Measurements from ENCODE around the gene CYP1A2.
A peak's percentile ranks its signal among the peaks of the same experiment; 100 is the strongest.
"Not testable (repeated sequence)": the region's sequence is repeated elsewhere in the genome, so short reads cannot be mapped to it uniquely, and the experiment has no call there.

Gene CYP1A2

GRCh38 chr15:74748322-74748946, at the start of gene CYP1A2:
Gene CYP1A2 (plus strand): TSS chr15:74748845. CDS start chr15:74749739, 894 bp downstream.
- no peak for DNase-seq (ENCODE audit: low read depth)

- DNase-seq (ENCODE audit: low read depth): peak; percentile 7
Observed at GRCh38 chr15:74709011-74709410, 39.6 kb upstream of the CYP1A2 start.

- no peak for DNase-seq (ENCODE audit: low read depth)
Observed at GRCh38 chr15:74709892-74710291, 38.8 kb upstream of the CYP1A2 start.

- no peak for DNase-seq (ENCODE audit: low read depth)
Observed at GRCh38 chr15:74710319-74711094, 38.1 kb upstream of the CYP1A2 start.

GRCh38 chr15:74712311-74712710, 36.3 kb upstream of the CYP1A2 start:
- no peak for DNase-seq (ENCODE audit: low read depth)

GRCh38 chr15:74716651-74717050, 32.0 kb upstream of the CYP1A2 start:
- DNase-seq (ENCODE audit: low read depth): no peak

- no peak for DNase-seq (ENCODE audit: low read depth)
Observed at GRCh38 chr15:74722591-74722990, 26.1 kb upstream of the CYP1A2 start.

- DNase-seq (ENCODE audit: low read depth): no peak
Observed at GRCh38 chr15:74723187-74723586, 25.5 kb upstream of the CYP1A2 start.

GRCh38 chr15:74723754-74724334, 24.8 kb upstream of the CYP1A2 start:
- DNase-seq (ENCODE audit: low read depth): peak; percentile 22

- DNase-seq (ENCODE audit: low read depth): no peak
Observed at GRCh38 chr15:74724570-74725224, 23.9 kb upstream of the CYP1A2 start.

- DNase-seq (ENCODE audit: low read depth): no peak
Observed at GRCh38 chr15:74725225-74725774, 23.3 kb upstream of the CYP1A2 start, which contains the start of gene CYP1A1. Gene CYP1A1 (minus strand): TSS chr15:74725528. CDS start chr15:74723097, 2,431 bp downstream.

GRCh38 chr15:74725845-74726773, 22.5 kb upstream of the CYP1A2 start:
- no peak for DNase-seq (ENCODE audit: low read depth)

- no peak for DNase-seq (ENCODE audit: low read depth)
Observed at GRCh38 chr15:74726774-74727164, 21.9 kb upstream of the CYP1A2 start.

- no peak for DNase-seq (ENCODE audit: low read depth)
Observed at GRCh38 chr15:74727727-74728126, 20.9 kb upstream of the CYP1A2 start.

GRCh38 chr15:74728699-74729098, 19.9 kb upstream of the CYP1A2 start:
- DNase-seq (ENCODE audit: low read depth): not testable (repeated sequence)

GRCh38 chr15:74729372-74729771, 19.3 kb upstream of the CYP1A2 start:
- not testable (repeated sequence) for DNase-seq (ENCODE audit: low read depth)

- DNase-seq (ENCODE audit: low read depth): no peak
Observed at GRCh38 chr15:74730619-74731316, 17.9 kb upstream of the CYP1A2 start.

GRCh38 chr15:74732846-74733245, 15.8 kb upstream of the CYP1A2 start:
- DNase-seq (ENCODE audit: low read depth): no peak

GRCh38 chr15:74733269-74733668, 15.4 kb upstream of the CYP1A2 start:
- no peak for DNase-seq (ENCODE audit: low read depth)

- no peak for DNase-seq (ENCODE audit: low read depth)
Observed at GRCh38 chr15:74735305-74735704, 13.3 kb upstream of the CYP1A2 start.
